HG03097 (cell line): ENCODE results near the gene ELAPOR2.
"Not testable (repeated sequence)": the region's sequence is repeated elsewhere in the genome, so short reads cannot be mapped to it uniquely, and the experiment has no call there.

ENCODE experiments used
- ATAC-seq: cut with Tn5 transposase; IDR thresholded peaks from one replicate; pipeline ENCODE4 v1.9.1; 2021; ENCODE audit not compliant: unreplicated experiment, low FRiP score

The ELAPOR2 gene

GRCh38 chr7:87059525-87060287, at the start of gene ELAPOR2:
Gene ELAPOR2, minus strand, starts transcription at chr7:87059654. Its CDS starts 141 bp downstream, at chr7:87059513.
- ATAC-seq = peak; percentile 99

GRCh38 chr7:87107949-87108776, 48.7 kb upstream of the ELAPOR2 start:
- ATAC-seq = no peak

- ATAC-seq = no peak
Measured at GRCh38 chr7:87106974-87107612, 47.6 kb upstream of the ELAPOR2 start.

GRCh38 chr7:87105401-87105800, 45.9 kb upstream of the ELAPOR2 start:
- no peak for ATAC-seq

- ATAC-seq = no peak
Measured at GRCh38 chr7:87100326-87100725, 40.9 kb upstream of the ELAPOR2 start.

GRCh38 chr7:87097375-87097774, 37.9 kb upstream of the ELAPOR2 start:
- ATAC-seq = not testable (repeated sequence)

- no peak for ATAC-seq
Measured at GRCh38 chr7:87094322-87094721, 34.9 kb upstream of the ELAPOR2 start.

GRCh38 chr7:87092568-87093091, 33.2 kb upstream of the ELAPOR2 start:
- ATAC-seq = no peak

GRCh38 chr7:87091487-87092066, 32.1 kb upstream of the ELAPOR2 start:
- ATAC-seq = no peak

GRCh38 chr7:87083865-87084519, 24.5 kb upstream of the ELAPOR2 start:
- ATAC-seq = no peak

- no peak for ATAC-seq
Measured at GRCh38 chr7:87082675-87083074, 23.2 kb upstream of the ELAPOR2 start.

- no peak for ATAC-seq
Measured at GRCh38 chr7:87075671-87076404, 16.4 kb upstream of the ELAPOR2 start.

GRCh38 chr7:87067788-87068187, 8.3 kb upstream of the ELAPOR2 start:
- ATAC-seq = no peak

- ATAC-seq = no peak
Measured at GRCh38 chr7:87060288-87060537, 759 bp upstream of the ELAPOR2 start.

- ATAC-seq = peak; percentile 35
Measured at GRCh38 chr7:87058744-87059524, 520 bp downstream of the ELAPOR2 start.

- no peak for ATAC-seq
Measured at GRCh38 chr7:87057210-87057609, 2.2 kb downstream of the ELAPOR2 start.

GRCh38 chr7:87056346-87056745, 3.1 kb downstream of the ELAPOR2 start:
- no peak for ATAC-seq

GRCh38 chr7:87048839-87049238, 10.6 kb downstream of the ELAPOR2 start:
- ATAC-seq = no peak

- no peak for ATAC-seq
Measured at GRCh38 chr7:87046456-87046855, 13.0 kb downstream of the ELAPOR2 start.
